ENCODE data around the gene ITPR2.

ITPR2 gene

DNA sequence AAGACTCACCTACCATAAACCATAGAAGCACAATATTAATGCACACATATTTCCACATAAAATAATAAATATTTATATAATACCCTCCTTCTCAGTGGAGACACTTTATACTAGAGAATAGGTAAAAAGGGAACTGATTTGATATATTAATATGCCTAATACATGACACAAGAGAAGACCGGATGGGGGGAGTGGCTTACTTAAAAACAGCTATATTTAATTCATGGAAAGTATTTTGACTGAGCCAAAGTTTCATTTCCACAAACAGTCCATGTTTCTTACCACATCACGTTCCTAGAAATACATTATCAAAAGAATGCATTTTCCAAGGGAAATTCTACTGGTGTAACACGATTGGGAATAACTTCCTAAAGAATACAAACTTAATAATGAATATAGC, 63.4 kb downstream of the ITPR2 start:
- no peak overlapping the region for H3K4me2 ChIP-seq (ENCODE audit: low read length)
- no peak for DNase-seq
- no peak overlapping the region for H2BK12ac ChIP-seq (ENCODE audit: low read length)
- H3K14ac ChIP-seq (ENCODE audit: low read length) = no peak overlapping the region
- no peaks in the 10 kb centered on the region for H3K9me3 ChIP-seq (ENCODE audit: insufficient read depth, low read depth, low read length)
- no peak overlapping the region for H3K27ac ChIP-seq (ENCODE audit: low read depth, low read length)
- no peak overlapping the region for H4K12ac ChIP-seq (ENCODE audit: low read depth, low read length)
- no peak overlapping the region for H2BK120ac ChIP-seq (ENCODE audit: insufficient read depth, low read length, poor library complexity)
- no peaks in the 10 kb centered on the region for H3K4me1 ChIP-seq (ENCODE audit: control insufficient read depth in 1 of 2, insufficient read depth in 2 of 2, low read length in 2 of 2)
- no CpG with 5 or more reads among the region's 3 CpGs for WGBS (ENCODE audit: extremely low coverage, insufficient coverage, insufficient read length)
- no peak overlapping the region for H4K8ac ChIP-seq (ENCODE audit: low read depth, low read length)
- no peaks in the 10 kb centered on the region for H3K36me3 ChIP-seq (ENCODE audit: control insufficient read depth in 1 of 2, insufficient read depth in 2 of 2, low read length in 2 of 2)
- H3K9ac ChIP-seq (ENCODE audit: low read length) = no peak overlapping the region
- no peaks in the 10 kb centered on the region for H3K79me1 ChIP-seq (ENCODE audit: low read length)
- no peak overlapping the region for H3K18ac ChIP-seq (ENCODE audit: low read length)
- no peak overlapping the region for H2BK5ac ChIP-seq (ENCODE audit: low read depth, low read length, poor library complexity)
- no peak overlapping the region for H4K91ac ChIP-seq (ENCODE audit: low read depth, low read length)
- no peak overlapping the region for H3K4me3 ChIP-seq (ENCODE audit: low read depth, low read length)
- no peak overlapping the region for H3K23ac ChIP-seq (ENCODE audit: low read length)
- H3K4ac ChIP-seq (ENCODE audit: low read depth, low read length) = no peak overlapping the region
- no peaks in the 10 kb centered on the region for H3K27me3 ChIP-seq (ENCODE audit: insufficient read depth, low read length)
- no peak overlapping the region for H2AK5ac ChIP-seq (ENCODE audit: low read length)
- H2AFZ ChIP-seq (ENCODE audit: insufficient read depth, low read length, poor library complexity) = no peak overlapping the region
- no peaks in the 10 kb centered on the region for H3K79me2 ChIP-seq (ENCODE audit: control insufficient read depth, insufficient read depth, low read length, poor library complexity)

DNA sequence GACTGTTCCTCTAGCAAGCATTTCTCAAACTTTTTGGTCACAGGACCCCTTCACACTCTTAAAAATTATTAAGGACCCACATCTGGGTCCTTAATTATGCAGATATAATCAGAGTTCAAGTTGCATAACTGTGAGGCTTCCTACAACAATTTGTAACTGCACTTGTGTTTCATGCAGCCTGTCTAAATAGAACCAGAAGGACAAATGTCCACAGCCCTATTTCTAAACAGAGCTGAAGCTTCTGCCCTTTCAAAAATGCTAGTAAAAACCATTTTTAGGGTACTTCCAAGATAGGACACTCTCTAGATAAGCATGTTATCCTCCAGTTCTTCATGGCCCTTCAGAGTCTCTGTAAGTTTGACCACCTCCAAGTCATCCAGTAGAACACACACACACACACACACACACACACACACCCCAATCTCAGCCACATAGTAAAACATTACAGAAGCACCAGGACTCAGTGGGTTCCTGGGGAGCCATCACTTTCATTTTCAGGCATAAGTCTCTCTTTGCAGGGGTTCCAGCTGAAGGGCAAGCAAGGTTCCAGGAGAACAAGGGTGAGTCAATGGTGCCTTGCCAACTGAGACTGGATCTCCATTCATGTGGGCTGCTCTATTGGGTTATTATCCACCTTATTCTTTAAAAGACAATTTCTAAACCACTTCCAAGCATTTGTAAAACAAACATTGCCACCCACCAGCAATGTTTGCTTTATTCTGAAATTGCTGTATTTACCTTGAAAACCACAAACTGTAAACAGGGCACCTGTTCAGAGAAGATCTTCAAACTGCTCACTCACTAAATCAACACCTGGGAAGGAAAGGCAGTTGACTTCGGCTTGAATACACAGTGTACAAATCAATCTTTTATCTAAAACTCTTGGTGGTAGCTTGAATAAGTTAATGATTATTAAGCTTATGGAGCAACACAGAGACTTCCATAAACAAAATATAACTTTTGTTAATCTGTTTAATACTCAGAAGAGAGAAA, 64.1 kb downstream of the ITPR2 start:
- H3K79me2 ChIP-seq (ENCODE audit: control insufficient read depth, insufficient read depth, low read length, poor library complexity) = no peaks in the 10 kb centered on the region
- H4K8ac ChIP-seq (ENCODE audit: low read depth, low read length) = no peak overlapping the region
- no peak overlapping the region for H3K14ac ChIP-seq (ENCODE audit: low read length)
- no peak overlapping the region for H2AK5ac ChIP-seq (ENCODE audit: low read length)
- no peaks in the 10 kb centered on the region for H3K36me3 ChIP-seq (ENCODE audit: control insufficient read depth in 1 of 2, insufficient read depth in 2 of 2, low read length in 2 of 2)
- no peak overlapping the region for H3K4me3 ChIP-seq (ENCODE audit: low read depth, low read length)
- no peaks in the 10 kb centered on the region for H3K9me3 ChIP-seq (ENCODE audit: insufficient read depth, low read depth, low read length)
- no peak overlapping the region for H2BK12ac ChIP-seq (ENCODE audit: low read length)
- no peak overlapping the region for H3K4ac ChIP-seq (ENCODE audit: low read depth, low read length)
- H3K4me2 ChIP-seq (ENCODE audit: low read length) = no peak overlapping the region
- no peak for DNase-seq
- H2AFZ ChIP-seq (ENCODE audit: insufficient read depth, low read length, poor library complexity) = no peak overlapping the region
- H3K23ac ChIP-seq (ENCODE audit: low read length) = no peak overlapping the region
- no peak overlapping the region for H3K27ac ChIP-seq (ENCODE audit: low read depth, low read length)
- H3K27me3 ChIP-seq (ENCODE audit: insufficient read depth, low read length) = no peaks in the 10 kb centered on the region
- H3K18ac ChIP-seq (ENCODE audit: low read length) = no peak overlapping the region
- no peak overlapping the region for H4K12ac ChIP-seq (ENCODE audit: low read depth, low read length)
- no peak overlapping the region for H4K91ac ChIP-seq (ENCODE audit: low read depth, low read length)
- no peaks in the 10 kb centered on the region for H3K4me1 ChIP-seq (ENCODE audit: control insufficient read depth in 1 of 2, insufficient read depth in 2 of 2, low read length in 2 of 2)
- H2BK120ac ChIP-seq (ENCODE audit: insufficient read depth, low read length, poor library complexity) = no peak overlapping the region
- H2BK5ac ChIP-seq (ENCODE audit: low read depth, low read length, poor library complexity) = no peak overlapping the region
- H3K9ac ChIP-seq (ENCODE audit: low read length) = no peak overlapping the region
- no CpG with 5 or more reads among the region's 1 CpG for WGBS (ENCODE audit: extremely low coverage, insufficient coverage, insufficient read length)
- no peaks in the 10 kb centered on the region for H3K79me1 ChIP-seq (ENCODE audit: low read length)

DNA sequence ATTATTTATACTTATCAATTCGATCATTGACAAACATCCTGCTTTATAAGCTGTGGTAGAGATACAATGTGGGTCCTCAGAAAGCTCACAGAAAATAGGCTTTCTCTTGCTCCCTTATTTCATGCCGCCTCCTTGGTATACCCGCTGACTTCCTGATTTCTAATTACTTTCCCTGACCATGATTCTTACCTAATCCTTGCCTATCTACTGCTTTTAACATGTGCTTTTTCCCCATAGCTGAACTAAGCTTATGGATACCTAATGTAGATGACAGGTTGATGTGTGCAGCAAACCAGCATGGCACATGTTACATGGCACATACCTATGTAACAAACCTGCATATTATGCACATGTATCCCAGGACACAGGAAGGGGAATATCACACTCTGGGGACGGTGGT, 65.1 kb downstream of the ITPR2 start:
- H3K27me3 ChIP-seq (ENCODE audit: insufficient read depth, low read length) = no peaks in the 10 kb centered on the region
- no peak overlapping the region for H2BK12ac ChIP-seq (ENCODE audit: low read length)
- H4K12ac ChIP-seq (ENCODE audit: low read depth, low read length) = no peak overlapping the region
- H3K14ac ChIP-seq (ENCODE audit: low read length) = no peak overlapping the region
- no peak overlapping the region for H4K91ac ChIP-seq (ENCODE audit: low read depth, low read length)
- WGBS (ENCODE audit: extremely low coverage, insufficient coverage, insufficient read length) = no CpG with 5 or more reads among the region's 4 CpGs
- no peak overlapping the region for H3K27ac ChIP-seq (ENCODE audit: low read depth, low read length)
- no peak overlapping the region for H3K4me3 ChIP-seq (ENCODE audit: low read depth, low read length)
- H2BK5ac ChIP-seq (ENCODE audit: low read depth, low read length, poor library complexity) = no peak overlapping the region
- no peak overlapping the region for H2AK5ac ChIP-seq (ENCODE audit: low read length)
- no peak overlapping the region for H3K23ac ChIP-seq (ENCODE audit: low read length)
- H3K9ac ChIP-seq (ENCODE audit: low read length) = no peak overlapping the region
- H2BK120ac ChIP-seq (ENCODE audit: insufficient read depth, low read length, poor library complexity) = no peak overlapping the region
- no peak overlapping the region for H3K18ac ChIP-seq (ENCODE audit: low read length)
- H3K9me3 ChIP-seq (ENCODE audit: insufficient read depth, low read depth, low read length) = no peaks in the 10 kb centered on the region
- no peak overlapping the region for H2AFZ ChIP-seq (ENCODE audit: insufficient read depth, low read length, poor library complexity)
- H3K4me2 ChIP-seq (ENCODE audit: low read length) = no peak overlapping the region
- H4K8ac ChIP-seq (ENCODE audit: low read depth, low read length) = no peak overlapping the region
- DNase-seq = no peak
- no peaks in the 10 kb centered on the region for H3K36me3 ChIP-seq (ENCODE audit: control insufficient read depth in 1 of 2, insufficient read depth in 2 of 2, low read length in 2 of 2)
- H3K79me1 ChIP-seq (ENCODE audit: low read length) = no peaks in the 10 kb centered on the region
- no peaks in the 10 kb centered on the region for H3K79me2 ChIP-seq (ENCODE audit: control insufficient read depth, insufficient read depth, low read length, poor library complexity)
- H3K4ac ChIP-seq (ENCODE audit: low read depth, low read length) = no peak overlapping the region
- no peaks in the 10 kb centered on the region for H3K4me1 ChIP-seq (ENCODE audit: control insufficient read depth in 1 of 2, insufficient read depth in 2 of 2, low read length in 2 of 2)

DNA sequence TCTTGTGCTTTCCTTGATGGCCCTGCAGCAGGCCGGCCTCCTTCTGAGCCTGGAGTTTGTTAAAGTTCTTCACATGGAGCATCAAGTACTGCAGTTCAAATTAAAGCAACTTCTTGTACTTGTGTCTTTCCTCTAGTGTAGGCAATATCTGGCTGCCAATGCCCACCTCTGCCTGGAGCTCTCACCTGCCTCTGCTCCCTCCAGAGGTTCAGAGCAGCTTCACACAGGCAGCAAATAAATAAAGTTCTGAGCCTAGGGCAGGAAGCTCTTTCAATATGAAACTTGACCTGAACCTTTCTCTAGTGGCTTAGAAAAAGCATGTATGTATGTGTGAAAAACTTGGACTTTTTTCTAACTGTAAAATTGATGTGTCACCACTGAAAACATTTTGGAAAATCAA, 65.9 kb downstream of the ITPR2 start:
- no peak overlapping the region for H2BK5ac ChIP-seq (ENCODE audit: low read depth, low read length, poor library complexity)
- H3K27ac ChIP-seq (ENCODE audit: low read depth, low read length) = no peak overlapping the region
- H3K9me3 ChIP-seq (ENCODE audit: insufficient read depth, low read depth, low read length) = no peaks in the 10 kb centered on the region
- H3K79me2 ChIP-seq (ENCODE audit: control insufficient read depth, insufficient read depth, low read length, poor library complexity) = no peaks in the 10 kb centered on the region
- H3K27me3 ChIP-seq (ENCODE audit: insufficient read depth, low read length) = no peaks in the 10 kb centered on the region
- no peak overlapping the region for H4K91ac ChIP-seq (ENCODE audit: low read depth, low read length)
- no peak overlapping the region for H3K4me3 ChIP-seq (ENCODE audit: low read depth, low read length)
- H3K18ac ChIP-seq (ENCODE audit: low read length) = no peak overlapping the region
- H2BK12ac ChIP-seq (ENCODE audit: low read length) = no peak overlapping the region
- H4K12ac ChIP-seq (ENCODE audit: low read depth, low read length) = no peak overlapping the region
- no peak overlapping the region for H2AK5ac ChIP-seq (ENCODE audit: low read length)
- H2AFZ ChIP-seq (ENCODE audit: insufficient read depth, low read length, poor library complexity) = no peak overlapping the region
- no peak overlapping the region for H3K4ac ChIP-seq (ENCODE audit: low read depth, low read length)
- no CpG with 5 or more reads among the region's 1 CpG for WGBS (ENCODE audit: extremely low coverage, insufficient coverage, insufficient read length)
- no peak overlapping the region for H3K14ac ChIP-seq (ENCODE audit: low read length)
- no peak overlapping the region for H3K23ac ChIP-seq (ENCODE audit: low read length)
- no peaks in the 10 kb centered on the region for H3K4me1 ChIP-seq (ENCODE audit: control insufficient read depth in 1 of 2, insufficient read depth in 2 of 2, low read length in 2 of 2)
- H2BK120ac ChIP-seq (ENCODE audit: insufficient read depth, low read length, poor library complexity) = no peak overlapping the region
- no peaks in the 10 kb centered on the region for H3K36me3 ChIP-seq (ENCODE audit: control insufficient read depth in 1 of 2, insufficient read depth in 2 of 2, low read length in 2 of 2)
- H3K9ac ChIP-seq (ENCODE audit: low read length) = no peak overlapping the region
- no peak for DNase-seq
- no peak overlapping the region for H4K8ac ChIP-seq (ENCODE audit: low read depth, low read length)
- no peak overlapping the region for H3K4me2 ChIP-seq (ENCODE audit: low read length)
- H3K79me1 ChIP-seq (ENCODE audit: low read length) = no peaks in the 10 kb centered on the region

All from trophoblast cell (in vitro differentiated cells and primary cell).